GM12878 (cell line): Measurements from ENCODE around the gene CSNK1G3. TPM values are rescaled to one million over a fixed set of nuclear protein-coding genes. Genes with fewer than 3 reads are reported as not detected.

Source experiments
- ASH2L ChIP-seq: fragments of 300-600, 200-600 bp; sonication (generic); IDR thresholded peaks from 2 replicates; pipeline ENCODE4 v1.6.1; 2017; ENCODE audit warnings: low read depth, mild to moderate bottlenecking, borderline replicate concordance
- BRCA1 ChIP-seq: IDR thresholded peaks from 2 replicates; pipeline ENCODE4 v1.6.1; 2011; ENCODE audit warnings: low read depth, low read length, improper control_type of control experiment
- CREM ChIP-seq: IDR thresholded peaks from 2 replicates; pipeline ENCODE4 v1.6.1; 2014; ENCODE audit warnings: antibody characterized with exemption, low read depth
- EGR1 ChIP-seq, 2 experiments: IDR thresholded peaks; 1 replicate in 1 of 2; 2 replicates in 1 of 2; pipeline ENCODE4 v1.6.1; 2011 to 2012; ENCODE audit warnings: low read depth in 2 of 2, low read length in 2 of 2, borderline replicate concordance in 1 of 2, mild to moderate bottlenecking in 1 of 2, moderate library complexity in 1 of 2
- FOS ChIP-seq: IDR thresholded peaks from 3 replicates; pipeline ENCODE4 v1.6.1; 2011; ENCODE audit warnings: borderline replicate concordance; ENCODE audit not compliant: insufficient read length; ENCODE audit errors: extremely low read depth
- FOXM1 ChIP-seq: IDR thresholded peaks from 2 replicates; pipeline ENCODE4 v1.6.1; 2012; ENCODE audit warnings: low read depth, mild to moderate bottlenecking, inconsistent platforms, low read length, moderate library complexity
- HSF1 ChIP-seq: fragments of 150-350 bp; IDR thresholded peaks from 2 replicates; pipeline ENCODE4 v1.6.1; 2014; ENCODE audit warnings: mild to moderate bottlenecking, low read depth, low read length
- PML ChIP-seq: IDR thresholded peaks from 2 replicates; pipeline ENCODE4 v1.6.1; 2012; ENCODE audit warnings: low read length, inconsistent platforms
- POU2F2 ChIP-seq: IDR thresholded peaks from 3 replicates; pipeline ENCODE4 v1.6.1; 2011; ENCODE audit warnings: low read depth, mild to moderate bottlenecking, low read length, borderline replicate concordance
- RELA ChIP-seq: fragments of 450-650 bp; IDR thresholded peaks from 2 replicates; pipeline ENCODE4 v1.8.0; 2014; ENCODE audit warnings: borderline replicate concordance; ENCODE audit not compliant: partially characterized antibody
- SIX5 ChIP-seq: IDR thresholded peaks from 2 replicates; pipeline ENCODE4 v1.6.1; 2011; ENCODE audit warnings: mild to moderate bottlenecking, low read depth, low read length, moderate library complexity; ENCODE audit not compliant: severe bottlenecking
- SMC3 ChIP-seq: IDR thresholded peaks from 2 replicates; pipeline ENCODE4 v1.6.1; 2011; ENCODE audit warnings: low read length, improper control_type of control experiment, borderline replicate concordance
- TCF12 ChIP-seq: IDR thresholded peaks from 2 replicates; pipeline ENCODE4 v1.6.1; 2011; ENCODE audit warnings: low read depth, mild to moderate bottlenecking, low read length
- USF2 ChIP-seq: IDR thresholded peaks from 2 replicates; pipeline ENCODE4 v1.6.1; 2011; ENCODE audit warnings: low read depth, low read length, improper control_type of control experiment, borderline replicate concordance
- WRNIP1 ChIP-seq: IDR thresholded peaks from 2 replicates; pipeline ENCODE4 v1.6.1; 2011; ENCODE audit warnings: low read depth, low read length, improper control_type of control experiment, borderline replicate concordance
- ZBTB33 ChIP-seq: fragments of 450-650 bp; IDR thresholded peaks from 2 replicates; pipeline ENCODE4 v1.6.1; 2017; ENCODE audit warnings: mild to moderate bottlenecking
- ZNF24 ChIP-seq: fragments of 450-650 bp; IDR thresholded peaks from 2 replicates; pipeline ENCODE4 v1.6.1; 2017; ENCODE audit warnings: antibody characterized with exemption, mild to moderate bottlenecking
- polyA plus RNA-seq, 11 experiments: library from polyadenylated mRNA; depleted of rRNA in 4 of 11; unstranded in 6 of 11; stranded (reverse) in 5 of 11; fragments of >200 nt; fragmentation: Nextera tagmentation in 4 of 11; fragmentation: Illumina TruSeq in 1 of 11; extraction: Ambion mirVana in 4 of 11; extraction: Trizol in 1 of 11; gene quantifications; 1 replicate in 1 of 11; 2 replicates in 10 of 11; pipeline versions ENCODE4 v1.2.1 to v1.2.3, GENCODE V29; 2011 to 2016; ENCODE audit warnings: inconsistent platforms in 2 of 11, missing spikeins in 2 of 11, low read depth in 1 of 11
- total RNA-seq, 4 experiments: library from RNA; depleted of rRNA in 3 of 4; stranded (reverse); fragments of >200 nt in 3 of 4; fragmentation: Illumina TruSeq in 1 of 4; extraction: Trizol in 1 of 4; gene quantifications; 2 replicates each; pipeline versions ENCODE4 v1.2.1 to v1.2.3, GENCODE V29; 2013 to 2021

The CSNK1G3 gene
- total and polyA plus RNA-seq, 10 of the 15 experiments (the other 5 are each of a cell fraction or from before 2014, with no cell fraction given) = 7.4 to 24.1 (median 17.9) TPM

- TF ChIP-seq FOS (no peak), PML (no peak), ZNF24 (no peak), HSF1 (no peak), ASH2L (no peak), RELA (no peak), EGR1 (IDR thresholded peaks at IDR 0.05; ENCODE audit: borderline replicate concordance in 1 of 2, low read depth in 2 of 2, low read length in 2 of 2) (no peak), BRCA1 (no peak), USF2 (no peak), FOXM1 (no peak), TCF12 (no peak), SIX5 (no peak), POU2F2 (no peak), ZBTB33 (no peak), WRNIP1 (no peak), SMC3 (peak; percentile 95), CREM (no peak)
Measured at GRCh38 chr5:123610665-123611405, 98.9 kb downstream of the CSNK1G3 start (continued).
